Right ventricle myocardium superior (tissue), 1 donor: Measurements from ENCODE around the gene DCTN1. TPM values are rescaled to one million over a fixed set of nuclear protein-coding genes. Genes with fewer than 3 reads are reported as not detected.
"Not testable (repeated sequence)": the region's sequence is repeated elsewhere in the genome, so short reads cannot be mapped to it uniquely, and the experiment has no call there.

ENCODE experiments used
- ATAC-seq: fragments of 200-7000 bp; cut with Tn5 transposase; one replicate; pipeline ENCODE4 v1.9.1; 2020; ENCODE audit warnings: mild to moderate bottlenecking; ENCODE audit not compliant: poor library complexity
- DNase-seq: peaks from one replicate; pipeline ENCODE4 v3.0.0-alpha.2; 2020
- intact Hi-C: fragments of 100-400 bp; cut with DNase I; formaldehyde crosslinking; loops from one replicate; pipeline ENCODE4 v1.11.2; 2022
- long read RNA-seq: library from polyadenylated mRNA; unstranded; transcript quantifications from one replicate; pipeline ENCODE4 v2.0.0, GENCODE V29; 2021
- total RNA-seq: library from RNA; stranded (reverse); fragmentation: NEBNext Ultra II Directional; extraction: Animal tissue kit (Norgen Biotek cat#: 25700); gene quantifications from one replicate; pipeline ENCODE4 v1.2.1, GENCODE V29; 2021
- donor health status: DM: no; HTN: yes; CAD: no; lungs with severe emphysema.

The DCTN1 gene
- 149 TPM for total RNA-seq
- long read RNA-seq, full-length matches to known transcripts, result 64 of 594 reads
- long read RNA-seq, partial matches to known transcripts, result 106 of 594 reads
- long read RNA-seq, other reads (novel, unspliced or antisense), result 424 of 594 reads

DNA sequence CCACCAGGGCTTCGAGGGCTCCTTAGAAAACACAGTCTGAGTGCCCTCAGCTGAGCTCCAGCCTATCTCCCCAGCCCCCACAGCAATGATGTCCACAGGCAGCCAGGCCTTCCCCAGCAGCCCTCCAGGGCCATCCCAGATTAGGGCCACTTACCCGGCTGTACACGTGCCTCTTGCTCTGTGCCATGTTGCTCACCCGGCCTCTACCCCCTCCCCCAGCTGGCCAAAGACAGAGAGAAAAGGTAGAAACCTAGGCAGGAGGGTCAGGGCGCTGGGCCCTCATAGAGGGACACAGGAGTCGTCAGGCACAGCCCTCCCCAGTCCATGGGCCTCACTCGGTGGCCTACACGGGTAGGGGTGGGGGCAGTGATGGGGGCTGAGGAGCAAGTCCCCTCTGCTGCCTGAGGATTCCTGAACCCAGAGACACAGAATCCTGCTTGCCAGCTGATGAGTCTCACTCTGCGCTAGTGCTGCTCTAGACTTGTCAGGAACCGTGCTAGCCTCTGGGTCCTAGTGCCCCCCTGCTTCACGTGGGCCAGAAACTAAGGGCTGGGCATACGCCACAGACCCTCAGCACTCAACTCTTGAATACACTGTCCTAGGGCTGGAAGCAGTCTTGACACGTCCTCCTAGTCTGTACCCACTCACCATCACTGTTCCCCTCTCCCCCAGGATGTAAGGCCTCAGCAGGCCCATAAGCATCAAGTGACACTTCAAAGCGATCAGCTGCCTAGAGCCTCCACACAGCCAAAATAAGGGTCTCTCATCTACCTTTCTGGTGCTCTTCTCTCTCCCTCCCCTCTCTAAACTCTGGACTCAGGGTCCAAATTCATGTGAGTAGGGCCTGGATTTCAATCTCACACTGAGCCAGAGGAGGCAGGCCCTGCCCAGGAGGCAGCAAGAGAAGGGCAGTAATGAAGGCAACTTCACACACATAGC is at the start of gene DCTN1:
TSS of gene DCTN1 (minus strand) at position 461 of the 939 bp plus-strand sequence. CDS start at position 187, 274 bp downstream.
- intact Hi-C loops, result no loop called here
- DNase-seq, result peak; percentile 63
- ATAC-seq, result peak; percentile 81

DNA sequence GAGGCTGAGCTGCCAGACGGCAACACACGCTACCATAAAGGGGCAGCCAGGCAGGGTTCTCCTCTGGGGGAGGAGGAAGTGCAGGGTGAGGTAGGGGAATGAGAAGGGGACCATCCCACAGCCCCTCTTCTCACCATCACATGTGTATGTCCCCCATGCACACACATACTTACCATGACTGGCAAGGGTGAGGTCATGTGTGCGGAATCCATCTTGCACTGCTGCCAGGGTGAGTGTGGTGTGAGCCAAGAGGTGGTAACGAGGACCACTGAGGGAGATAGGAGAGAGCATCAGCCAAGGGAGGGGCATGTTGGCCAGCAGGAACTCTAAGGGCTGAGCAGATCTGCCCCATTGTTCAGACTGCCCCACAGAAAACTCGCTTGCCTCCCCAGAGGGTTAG is 48.6 kb upstream of the DCTN1 start:
- intact Hi-C loops, result no loop called here
- no peak for DNase-seq
- no peak for ATAC-seq

- intact Hi-C loops, result no loop called here
- DNase-seq (no peak), ATAC-seq (no peak)
Measured at GRCh38 chr2:74427551-74427950, 47.4 kb upstream of the DCTN1 start.

- no peak for DNase-seq
- ATAC-seq, result no peak
- intact Hi-C loops, result no loop called here
Measured at GRCh38 chr2:74426181-74426758, 46.2 kb upstream of the DCTN1 start.

GRCh38 chr2:74425523-74425922 is 45.4 kb upstream of the DCTN1 start:
- ATAC-seq (no peak), DNase-seq (no peak)
- intact Hi-C loops, result no loop called here

DNA sequence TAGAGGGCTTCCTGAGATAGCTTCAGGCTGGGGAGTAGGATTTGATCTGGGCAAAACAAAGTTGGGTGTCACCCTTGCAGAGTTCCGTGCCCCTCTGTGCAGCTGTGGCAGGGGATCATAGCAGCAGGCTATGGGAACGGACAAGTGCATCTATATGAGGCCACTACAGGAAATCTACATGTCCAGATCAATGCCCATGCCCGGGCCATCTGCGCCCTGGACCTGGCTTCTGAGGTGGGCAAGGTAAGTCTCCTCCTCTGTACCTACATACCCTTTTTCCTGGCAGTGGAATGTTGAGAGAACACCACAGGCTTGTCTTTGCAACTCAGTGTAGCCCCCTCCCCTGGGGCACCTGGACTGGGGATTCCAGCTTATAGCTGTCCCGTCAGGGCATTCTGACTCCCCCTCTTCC is 44.9 kb upstream of the DCTN1 start:
- intact Hi-C loops, result no loop called here
- ATAC-seq (no peak), DNase-seq (no peak)

DNA sequence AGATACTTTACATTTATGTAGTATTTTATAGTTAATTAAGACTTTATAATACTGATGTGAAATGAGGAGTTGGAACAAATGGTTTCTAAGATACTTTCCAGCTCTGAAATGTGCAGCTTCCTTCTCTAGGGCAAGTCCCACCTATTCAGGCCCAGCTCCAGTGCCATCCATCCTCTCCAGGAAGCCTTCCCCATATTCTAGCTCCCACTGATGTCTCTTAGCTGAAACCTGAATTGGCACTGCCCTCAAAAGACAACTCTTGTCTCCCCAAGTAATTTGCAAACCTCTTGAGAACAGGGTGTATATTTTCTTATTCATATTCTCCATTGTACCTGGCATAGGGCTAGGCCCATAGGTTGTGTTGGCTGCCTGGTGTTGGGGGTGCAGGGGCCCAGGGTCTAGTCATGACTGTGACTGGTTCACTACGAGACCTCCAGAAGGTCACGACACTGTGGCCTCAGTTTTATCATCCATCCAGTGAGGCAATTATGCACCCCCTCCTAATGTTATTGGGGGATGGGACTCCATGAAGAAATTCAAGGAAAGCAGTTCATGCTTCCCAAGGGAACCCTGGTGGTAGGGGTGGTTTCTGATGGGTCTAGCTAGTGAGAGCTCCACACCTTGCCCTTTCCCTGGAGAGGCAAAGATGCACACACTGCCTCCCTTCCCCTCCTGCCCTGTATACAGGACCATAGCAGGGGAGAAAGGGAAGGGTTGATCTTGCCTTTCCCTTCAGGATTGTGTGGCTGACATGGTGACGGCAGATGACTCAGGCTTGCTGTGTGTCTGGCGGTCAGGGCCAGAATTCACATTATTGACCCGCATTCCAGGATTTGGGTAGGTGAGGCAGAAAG is 44.3 kb upstream of the DCTN1 start:
- DNase-seq, result no peak
- intact Hi-C loops, result no loop called here

GRCh38 chr2:74423231-74424095 is 43.4 kb upstream of the DCTN1 start:
- intact Hi-C loops, result no loop called here
- no peak for DNase-seq
- ATAC-seq, result no peak

More for the DNA sequence above, 44.3 kb upstream of the DCTN1 start:
- no peak for ATAC-seq

GRCh38 chr2:74421221-74421870 is 41.2 kb upstream of the DCTN1 start, which contains the start of the genes C2orf81 and WDR54:
Gene C2orf81 (minus strand): TSS chr2:74421619. CDS start chr2:74421560, 59 bp downstream.
Gene WDR54 (plus strand): TSS chr2:74421730. CDS start chr2:74422154, 424 bp downstream.
- ATAC-seq, result peak; percentile 93
- peak; percentile 93 for DNase-seq
- intact Hi-C loops, result no loop called here

DNA sequence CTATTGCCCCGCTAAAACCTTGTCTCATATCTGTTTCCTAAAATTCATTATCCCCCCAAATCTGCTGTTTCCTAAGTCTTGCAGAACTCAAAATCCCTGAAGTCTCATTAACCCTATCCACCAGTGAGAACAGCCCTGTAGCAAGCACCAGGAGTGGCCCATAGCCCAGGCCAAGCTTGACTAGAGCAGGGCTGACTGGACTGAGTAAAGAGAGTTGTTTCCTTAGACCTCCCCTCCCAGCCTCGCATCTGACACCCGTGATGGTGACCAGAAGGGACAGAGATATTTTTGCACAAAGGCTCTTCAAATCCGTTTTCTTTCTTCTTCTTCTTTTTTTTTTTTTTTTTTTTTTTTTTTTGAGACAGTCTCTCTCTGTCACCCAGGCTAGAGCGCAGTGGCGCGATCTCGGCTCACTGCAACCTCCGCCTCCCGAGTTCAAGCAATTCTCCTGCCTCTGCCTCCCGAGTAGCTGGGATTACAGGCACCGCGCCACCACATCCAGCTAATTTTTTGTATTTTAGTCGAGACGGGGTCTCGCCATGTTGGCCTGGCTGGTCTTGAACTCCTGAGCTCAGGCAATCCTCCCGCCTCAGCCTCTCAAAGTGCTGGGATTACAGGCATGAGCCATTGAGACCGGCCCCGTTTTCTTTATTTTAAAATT is 40.5 kb upstream of the DCTN1 start:
- ATAC-seq, intact Hi-C loops, DNase-seq: not testable (repeated sequence)

GRCh38 chr2:74420006-74420405 is 39.9 kb upstream of the DCTN1 start:
- intact Hi-C loops, result no loop called here
- DNase-seq, result no peak
- no peak for ATAC-seq

DNA sequence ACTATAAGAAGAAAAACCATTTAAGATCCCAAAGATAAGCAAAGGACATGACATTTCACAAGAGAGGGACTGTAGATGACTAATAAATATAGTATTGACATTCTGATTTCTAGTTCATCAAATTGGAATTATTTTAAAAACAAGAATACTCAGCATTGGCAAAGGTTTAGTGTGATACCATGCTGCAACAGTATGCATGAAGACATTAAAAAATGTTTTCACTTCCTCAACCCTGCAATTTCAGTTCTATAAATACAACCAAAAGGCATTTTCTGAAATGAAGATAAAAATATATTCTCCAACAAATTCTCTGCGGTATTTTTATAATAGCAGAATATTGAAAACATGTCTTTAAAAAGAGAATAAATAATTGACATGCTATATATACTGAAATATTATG is 39.2 kb upstream of the DCTN1 start:
- DNase-seq, result no peak
- intact Hi-C loops, result no loop called here
- no peak for ATAC-seq

GRCh38 chr2:74418312-74418711 is 38.2 kb upstream of the DCTN1 start:
- DNase-seq (peak; percentile 84), ATAC-seq (peak; percentile 37)
- intact Hi-C loops, result no loop called here

DNA sequence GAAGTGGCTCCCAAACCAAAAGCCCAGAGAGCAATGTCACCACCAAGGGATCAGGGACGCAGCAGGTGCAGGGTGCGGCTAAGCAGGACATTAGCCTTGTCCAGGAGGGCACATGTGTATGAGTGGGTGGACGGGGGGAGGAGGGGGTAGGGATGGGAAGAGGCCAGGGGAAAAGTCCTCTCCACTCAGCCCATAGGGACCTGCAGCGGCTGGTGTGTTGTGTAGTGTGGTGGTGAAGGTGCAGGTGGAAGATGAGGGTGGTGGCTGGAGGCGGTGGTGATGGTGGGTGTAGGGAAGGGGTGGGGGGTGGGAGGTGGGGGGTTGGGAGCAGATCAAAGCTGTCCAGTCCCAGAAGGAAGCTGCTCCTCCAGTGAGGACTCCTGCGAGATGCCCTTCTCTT is 37.7 kb upstream of the DCTN1 start:
- ATAC-seq, result no peak
- intact Hi-C loops, result no loop called here
- DNase-seq, result no peak

- DNase-seq (no peak), ATAC-seq (no peak)
- intact Hi-C loops, result no loop called here
Measured at GRCh38 chr2:74417197-74417596, 37.1 kb upstream of the DCTN1 start.

DNA sequence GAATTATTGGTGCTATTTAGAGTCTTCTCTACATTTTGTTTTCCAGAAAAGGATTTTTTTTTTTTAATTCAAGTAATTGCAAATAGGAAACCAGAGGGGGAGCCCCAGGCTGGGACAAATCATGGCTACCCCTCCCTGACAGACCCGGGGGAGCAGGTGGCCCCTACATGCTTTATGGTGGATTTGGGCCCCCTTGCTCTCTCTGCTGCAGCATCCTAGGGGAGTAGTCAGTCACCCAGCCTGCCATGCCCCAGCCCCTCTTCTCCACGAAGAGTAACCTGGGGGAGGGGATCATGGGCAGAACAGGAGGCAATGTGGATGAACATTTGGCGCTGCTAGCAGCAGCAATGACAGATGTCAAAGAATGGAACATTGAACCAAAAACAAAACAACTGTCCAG is 36.7 kb upstream of the DCTN1 start:
- intact Hi-C loops, result no loop called here
- ATAC-seq, result no peak
- DNase-seq, result no peak
